Neural progenitor cell (in vitro differentiated cells): ENCODE results near the gene RTN4R. TPM values are rescaled to one million over a fixed set of nuclear protein-coding genes. Genes with fewer than 3 reads are reported as not detected.

ENCODE experiments used
- DNase-seq: peaks from one replicate; pipeline ENCODE4 v3.0.0-alpha.2; 2016; ENCODE audit warnings: low spot score
- H2AFZ ChIP-seq: fragments of 200-600 bp; sonication (generic); replicated peaks from 2 replicates; pipeline ENCODE4 v1.6.1; 2016; ENCODE audit warnings: antibody characterized with exemption
- H3F3A ChIP-seq: fragments of 200-600 bp; sonication (generic); 2 replicates; pipeline ENCODE4 v1.6.1; 2016; ENCODE audit warnings: antibody characterized with exemption, low read depth
- H3K27ac ChIP-seq: fragments of 200-600 bp; sonication (generic); 2 replicates; pipeline ENCODE4 v1.5.1; 2016; ENCODE audit warnings: mild to moderate bottlenecking
- H3K27me3 ChIP-seq: fragments of 200-600 bp; sonication (generic); 2 replicates; pipeline ENCODE4 v1.6.1; 2016; ENCODE audit warnings: mild to moderate bottlenecking, moderate library complexity
- H3K36me3 ChIP-seq: fragments of 200-600 bp; sonication (generic); 2 replicates; pipeline ENCODE4 v1.5.1; 2016
- H3K4me1 ChIP-seq: fragments of 200-600 bp; sonication (generic); 2 replicates; pipeline ENCODE4 v1.6.1; 2016; ENCODE audit warnings: mixed run types
- H3K4me2 ChIP-seq: fragments of 200-600 bp; sonication (generic); 2 replicates; pipeline ENCODE4 v1.6.1; 2016
- H3K4me3 ChIP-seq: fragments of 200-600 bp; sonication (generic); 2 replicates; pipeline ENCODE4 v1.5.1; 2016
- H3K79me2 ChIP-seq: fragments of 200-600 bp; sonication (generic); 2 replicates; pipeline ENCODE4 v1.6.1; 2016; ENCODE audit warnings: low read depth
- H3K9ac ChIP-seq: fragments of 200-600 bp; sonication (generic); 2 replicates; pipeline ENCODE4 v1.6.1; 2016
- H3K9me3 ChIP-seq: fragments of 200-600 bp; sonication (generic); 2 replicates; pipeline ENCODE4 v1.5.1; 2016; ENCODE audit warnings: low read depth
- H4K20me1 ChIP-seq: fragments of 200-600 bp; sonication (generic); 2 replicates; pipeline ENCODE4 v1.6.1; 2016; ENCODE audit warnings: low read depth
- H3K27ac Mint-ChIP-seq: 3 replicates; pipeline ENCODE4 v1.8.0; 2021; ENCODE audit warnings: mixed read lengths
- H3K27me3 Mint-ChIP-seq: 2 replicates; pipeline ENCODE4 v1.8.0; 2022; ENCODE audit warnings: low read depth, mild to moderate bottlenecking, inconsistent platforms, moderate library complexity, mixed read lengths; ENCODE audit not compliant: insufficient read depth
- H3K36me3 Mint-ChIP-seq: 3 replicates; pipeline ENCODE4 v1.8.0; 2021; ENCODE audit warnings: mixed read lengths
- H3K4me1 Mint-ChIP-seq: 3 replicates; pipeline ENCODE4 v1.8.0; 2021; ENCODE audit warnings: mixed read lengths
- H3K4me3 Mint-ChIP-seq: 3 replicates; pipeline ENCODE4 v1.8.0; 2021; ENCODE audit warnings: mild to moderate bottlenecking, moderate library complexity, mixed read lengths
- H3K9me3 Mint-ChIP-seq: 3 replicates; pipeline ENCODE4 v1.8.0; 2020; ENCODE audit warnings: mixed read lengths
- CTCF ChIP-seq: fragments of 200-600 bp; sonication (generic); IDR thresholded peaks from 2 replicates; pipeline ENCODE4 v1.5.1; 2017; ENCODE audit warnings: antibody characterized with exemption, mild to moderate bottlenecking
- EZH2 ChIP-seq: fragments of 200-600 bp; sonication (generic); IDR thresholded peaks from 2 replicates; pipeline ENCODE4 v1.6.1; 2017; ENCODE audit warnings: antibody characterized with exemption, mild to moderate bottlenecking, moderate library complexity
- EZH2phosphoT487 ChIP-seq: fragments of 200-600 bp; sonication (generic); IDR thresholded peaks from 2 replicates; pipeline ENCODE4 v1.6.1; 2017; ENCODE audit warnings: antibody characterized with exemption
- microRNA counts: library from miRNA; unstranded; fragments of <30 nt; microRNA quantifications from one replicate; lab custom pipeline; 2016
- microRNA-seq: library from miRNA; unstranded; fragments of <30 nt; microRNA quantifications from one replicate; pipeline ENCODE4, GENCODE V29; 2016
- small RNA-seq: library from RNA; depleted of rRNA; stranded (forward); fragments of <200 nt; gene quantifications from one replicate; pipeline ENCODE3, GENCODE V24; 2015
- total RNA-seq: library from RNA; depleted of rRNA; stranded (reverse); fragments of >200 nt; gene quantifications from 2 replicates; pipeline ENCODE4 v1.2.3, GENCODE V29; 2015; ENCODE audit warnings: low replicate concordance

RTN4R gene
- total RNA-seq, 1 donor from 2014 or later, result 6.3 TPM

- Mint-ChIP-seq H3K36me3 (no peaks in the 10 kb centered on the region), H3K4me1 (peaks cover 7% of the 10 kb centered on the region), H3K9me3 (no peaks in the 10 kb centered on the region), H3K4me3 (no peak overlapping the region), H3K27ac (no peak overlapping the region), H3K27me3 (peaks cover 5% of the 10 kb centered on the region)
- Histone ChIP-seq H3K4me2 (no peak overlapping the region), H3K4me3 (no peak overlapping the region), H3K27ac (no peak overlapping the region), H4K20me1 (no peaks in the 10 kb centered on the region), H3K9me3 (no peaks in the 10 kb centered on the region), H3K4me1 (peaks cover 5% of the 10 kb centered on the region), H3K36me3 (no peaks in the 10 kb centered on the region), H3K79me2 (no peaks in the 10 kb centered on the region), H3F3A (no peaks in the 10 kb centered on the region), H3K9ac (no peak overlapping the region), H3K27me3 (no peaks in the 10 kb centered on the region), H2AFZ (no peak overlapping the region)
- no peak for DNase-seq
- TF ChIP-seq EZH2phosphoT487, result no peak
- no peak for TF ChIP-seq EZH2
- no peak for TF ChIP-seq CTCF
Observed at GRCh38 chr22:20191803-20192202, 76.3 kb downstream of the RTN4R start.

MicroRNAs encoded within 50 kb of the gene (microRNA counts, 767-probe panel; counts per million panel counts)
- microRNA hsa-miR-1286 (lab: Ali Mortazavi, UCI), result 460 counts per million, percentile 90 among the panel's probes with 10 or more counts

Small RNA genes lying within 50 kb of the gene (microRNA-seq; reads per million reads assigned to microRNA genes)
- 0.73 reads per million for gene MIR1286

Small RNA genes lying within 50 kb of the gene (small RNA-seq; reads per million reads assigned to genes)
- gene MIR1286, result not detected

Other genes starting within 250 kb of the RTN4R start
- gene TANGO2, start 247.2 kb downstream of the RTN4R start, total RNA-seq, result 9.1 and 10.0 TPM in 2 replicates
- 29.1 and 39.7 TPM in 2 replicates for gene DGCR8, start 188.1 kb downstream of the RTN4R start, total RNA-seq
- 874 and 918 TPM in 2 replicates for gene RANBP1, start 152.2 kb downstream of the RTN4R start, total RNA-seq
- gene TRMT2A, start 151.1 kb downstream of the RTN4R start, total RNA-seq, result 24.3 and 39.7 TPM in 2 replicates
- gene ZDHHC8, start 136.5 kb downstream of the RTN4R start, total RNA-seq, result 7.1 and 11.4 TPM in 2 replicates
- not detected in 2 replicates for gene CCDC188, start 117.3 kb downstream of the RTN4R start, total RNA-seq
- 22.3 and 59.2 TPM in 2 replicates for gene DGCR6L, start 51.7 kb upstream of the RTN4R start, total RNA-seq
- 19.4 and 54.0 TPM in 2 replicates for gene ZNF74, start 125.8 kb upstream of the RTN4R start, total RNA-seq
- 0.22 and 3.9 TPM in 2 replicates for gene SCARF2, start 169.5 kb upstream of the RTN4R start, total RNA-seq
- 14.3 and 31.9 TPM in 2 replicates for gene KLHL22, start 227.5 kb upstream of the RTN4R start, total RNA-seq
- gene MED15, start 239.3 kb upstream of the RTN4R start, total RNA-seq, result 11.4 and 21.3 TPM in 2 replicates